H1 (cell line): Measurements from ENCODE around the gene KIF21A.

Source experiments
- BACH1 ChIP-seq: IDR thresholded peaks from 2 replicates; pipeline ENCODE4 v1.6.1; 2012; ENCODE audit warnings: low read length, improper control_type of control experiment
- BCL11A ChIP-seq, 2 experiments: IDR thresholded peaks; one replicate each; pipeline ENCODE4 v1.6.1; 2011; ENCODE audit warnings: low read depth in 2 of 2, low read length in 2 of 2, mild to moderate bottlenecking in 2 of 2
- CHD2 ChIP-seq: IDR thresholded peaks from 2 replicates; pipeline ENCODE4 v1.6.1; 2012; ENCODE audit warnings: low read length, improper control_type of control experiment
- CREB1 ChIP-seq: IDR thresholded peaks from 2 replicates; pipeline ENCODE4 v1.6.1; 2012; ENCODE audit warnings: inconsistent platforms
- EZH2 ChIP-seq: fragments of 200-600 bp; sonication (generic); IDR thresholded peaks from 2 replicates; pipeline ENCODE4 v1.7.1; 2012; ENCODE audit warnings: low read depth, mild to moderate bottlenecking, moderate library complexity, low read length, inconsistent platforms; ENCODE audit not compliant: severe bottlenecking
- GABPA ChIP-seq: IDR thresholded peaks from 2 replicates; pipeline ENCODE4 v1.6.1; 2011; ENCODE audit warnings: mild to moderate bottlenecking, low read length, moderate library complexity, borderline replicate concordance; ENCODE audit not compliant: insufficient read depth
- HDAC6 ChIP-seq: IDR thresholded peaks from one replicate; pipeline ENCODE4 v1.7.1; 2012; ENCODE audit warnings: low read depth, mild to moderate bottlenecking, inconsistent platforms, low read length, moderate library complexity
- RBBP5 ChIP-seq: IDR thresholded peaks from 2 replicates; pipeline ENCODE4 v1.7.1; 2012; ENCODE audit warnings: low read depth, mild to moderate bottlenecking, inconsistent platforms, low read length, moderate library complexity, borderline replicate concordance
- TAF1 ChIP-seq: IDR thresholded peaks from 2 replicates; pipeline ENCODE4 v1.6.1; 2011; ENCODE audit warnings: mild to moderate bottlenecking, low read depth, low read length
- TCF12 ChIP-seq: IDR thresholded peaks from 2 replicates; pipeline ENCODE4 v1.6.1; 2011; ENCODE audit warnings: low read depth, mild to moderate bottlenecking, low read length
- TF ChIP-seq, protein P1 (sequence below), 3 experiments: IDR thresholded peaks; 1 replicate in 2 of 3; 2 replicates in 1 of 3; pipeline versions ENCODE4 v1.5.1 to v1.6.1; 2011; ENCODE audit warnings: low read length in 3 of 3, mild to moderate bottlenecking in 3 of 3, inconsistent platforms in 2 of 3, low read depth in 1 of 3, moderate library complexity in 1 of 3; ENCODE audit not compliant: insufficient read depth in 1 of 3; ENCODE audit errors: control extremely low read depth in 1 of 3
- TF ChIP-seq, protein P2 (sequence below): IDR thresholded peaks from 2 replicates; pipeline ENCODE4 v1.6.1; 2011; ENCODE audit warnings: low read depth, mild to moderate bottlenecking, low read length; ENCODE audit not compliant: insufficient read depth
- TF ChIP-seq, protein P3 (sequence below): IDR thresholded peaks from 2 replicates; pipeline ENCODE4 v1.6.1; 2012; ENCODE audit warnings: inconsistent platforms

DNA sequence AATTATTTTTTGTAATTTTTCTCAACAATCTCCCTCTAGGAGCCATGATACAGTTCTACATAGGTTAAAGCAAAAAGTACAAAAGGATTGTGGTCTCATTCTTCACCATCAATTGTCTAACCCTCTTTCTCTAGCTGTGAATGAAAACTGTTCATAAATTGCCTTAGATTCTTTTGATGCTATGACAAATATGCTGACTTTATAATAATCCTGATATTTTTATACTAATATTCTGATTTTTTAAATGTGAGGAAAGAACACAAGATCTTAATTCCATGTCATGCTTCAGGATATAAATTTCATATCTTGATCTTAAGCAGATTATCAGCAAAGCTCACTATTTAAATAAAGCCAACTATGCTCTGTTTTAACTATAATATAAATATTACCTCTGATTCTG is 75.4 kb downstream of the KIF21A start:
- no peak for TF ChIP-seq GABPA
- TF ChIP-seq, protein P1, sequence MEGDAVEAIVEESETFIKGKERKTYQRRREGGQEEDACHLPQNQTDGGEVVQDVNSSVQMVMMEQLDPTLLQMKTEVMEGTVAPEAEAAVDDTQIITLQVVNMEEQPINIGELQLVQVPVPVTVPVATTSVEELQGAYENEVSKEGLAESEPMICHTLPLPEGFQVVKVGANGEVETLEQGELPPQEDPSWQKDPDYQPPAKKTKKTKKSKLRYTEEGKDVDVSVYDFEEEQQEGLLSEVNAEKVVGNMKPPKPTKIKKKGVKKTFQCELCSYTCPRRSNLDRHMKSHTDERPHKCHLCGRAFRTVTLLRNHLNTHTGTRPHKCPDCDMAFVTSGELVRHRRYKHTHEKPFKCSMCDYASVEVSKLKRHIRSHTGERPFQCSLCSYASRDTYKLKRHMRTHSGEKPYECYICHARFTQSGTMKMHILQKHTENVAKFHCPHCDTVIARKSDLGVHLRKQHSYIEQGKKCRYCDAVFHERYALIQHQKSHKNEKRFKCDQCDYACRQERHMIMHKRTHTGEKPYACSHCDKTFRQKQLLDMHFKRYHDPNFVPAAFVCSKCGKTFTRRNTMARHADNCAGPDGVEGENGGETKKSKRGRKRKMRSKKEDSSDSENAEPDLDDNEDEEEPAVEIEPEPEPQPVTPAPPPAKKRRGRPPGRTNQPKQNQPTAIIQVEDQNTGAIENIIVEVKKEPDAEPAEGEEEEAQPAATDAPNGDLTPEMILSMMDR (IDR thresholded peaks at IDR 0.05; ENCODE audit: control extremely low read depth in 1 of 3, insufficient read depth in 1 of 3, low read depth in 1 of 3, low read length in 3 of 3) = no peak
- no peak for TF ChIP-seq EZH2
- no peak for TF ChIP-seq TCF12
- TF ChIP-seq CHD2 = no peak
- TF ChIP-seq, protein P2, sequence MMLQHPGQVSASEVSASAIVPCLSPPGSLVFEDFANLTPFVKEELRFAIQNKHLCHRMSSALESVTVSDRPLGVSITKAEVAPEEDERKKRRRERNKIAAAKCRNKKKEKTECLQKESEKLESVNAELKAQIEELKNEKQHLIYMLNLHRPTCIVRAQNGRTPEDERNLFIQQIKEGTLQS = no peak
- no peak for TF ChIP-seq BACH1
- no peak for TF ChIP-seq TAF1
- TF ChIP-seq BCL11A (IDR thresholded peaks at IDR 0.05; ENCODE audit: low read depth in 2 of 2, low read length in 2 of 2) = no peak
- no peak for TF ChIP-seq HDAC6
- TF ChIP-seq, protein P3, sequence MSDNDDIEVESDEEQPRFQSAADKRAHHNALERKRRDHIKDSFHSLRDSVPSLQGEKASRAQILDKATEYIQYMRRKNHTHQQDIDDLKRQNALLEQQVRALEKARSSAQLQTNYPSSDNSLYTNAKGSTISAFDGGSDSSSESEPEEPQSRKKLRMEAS = no peak
- TF ChIP-seq RBBP5 = no peak
- TF ChIP-seq CREB1 = no peak
